ENCODE data around the gene EIF6.

The EIF6 gene

GRCh38 chr20:35327074-35327976, 42.8 kb upstream of the EIF6 start:
- no peak for DNase-seq (ENCODE audit: extremely low read depth, low read depth)
- no peak for TF ChIP-seq CTCF (IDR thresholded peaks at IDR 0.05; ENCODE audit: low read depth, low read length)

GRCh38 chr20:35326740-35327073, 42.1 kb upstream of the EIF6 start:
- no peak for TF ChIP-seq CTCF (IDR thresholded peaks at IDR 0.05; ENCODE audit: low read depth, low read length)
- no peak for DNase-seq (ENCODE audit: extremely low read depth, low read depth)

- DNase-seq (ENCODE audit: extremely low read depth, low read depth) = no peak
- TF ChIP-seq CTCF (IDR thresholded peaks at IDR 0.05; ENCODE audit: low read depth, low read length) = peak; percentile 13
Measured at GRCh38 chr20:35326021-35326739, 41.6 kb upstream of the EIF6 start.

- no peak for TF ChIP-seq CTCF (IDR thresholded peaks at IDR 0.05; ENCODE audit: low read depth, low read length)
- DNase-seq (ENCODE audit: extremely low read depth, low read depth) = no peak
Measured at GRCh38 chr20:35325401-35325800, 40.8 kb upstream of the EIF6 start.

- TF ChIP-seq CTCF (IDR thresholded peaks at IDR 0.05; ENCODE audit: low read depth, low read length) = no peak
- DNase-seq (ENCODE audit: extremely low read depth, low read depth) = no peak
Measured at GRCh38 chr20:35320396-35321126, 36.0 kb upstream of the EIF6 start.

- TF ChIP-seq CTCF (IDR thresholded peaks at IDR 0.05; ENCODE audit: low read depth, low read length) = no peak
- no peak for DNase-seq (ENCODE audit: extremely low read depth, low read depth)
Measured at GRCh38 chr20:35319871-35320197, 35.3 kb upstream of the EIF6 start.
